AG20443 (cell line): ENCODE data around the gene EPN2.

ENCODE experiments used
- DNase-seq: peaks from one replicate; pipeline ENCODE4 v3.0.0; 2012; ENCODE audit warnings: low spot score, mixed read lengths

Gene EPN2

DNA sequence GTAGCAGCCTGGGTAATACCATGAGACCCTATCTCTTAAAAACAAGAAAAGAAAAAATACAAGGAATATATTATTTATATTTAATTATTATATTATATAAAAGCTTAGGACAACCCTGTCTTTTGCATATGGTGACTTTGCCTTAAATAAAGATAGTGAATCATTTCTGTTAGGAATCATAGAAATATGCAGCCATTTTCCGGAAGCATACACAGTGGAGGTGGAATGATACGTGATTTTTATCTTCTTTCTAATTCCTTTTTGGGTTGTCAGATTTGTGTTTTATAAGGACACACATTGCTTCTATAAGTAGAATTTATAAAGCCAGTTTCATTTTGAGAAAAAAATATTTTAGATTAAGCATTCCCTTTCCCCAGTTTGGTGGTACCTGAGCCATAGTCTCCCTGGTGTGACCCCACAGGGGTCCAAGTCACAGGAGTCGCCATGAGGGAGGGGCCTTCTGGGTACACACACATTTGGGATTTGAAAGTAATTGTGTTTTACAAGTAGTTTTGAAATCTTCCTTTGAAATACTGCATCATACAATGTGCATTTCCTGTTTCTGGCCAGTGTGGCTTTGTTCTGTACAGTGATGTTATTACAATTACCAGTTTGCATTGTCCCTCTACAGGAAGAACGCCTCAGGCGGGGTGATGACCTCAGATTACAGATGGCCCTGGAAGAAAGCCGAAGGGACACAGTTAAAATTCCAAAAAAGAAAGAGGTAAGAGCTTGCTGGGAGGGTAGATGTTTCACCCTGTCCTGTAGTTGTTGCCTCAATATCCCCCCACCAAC lies 74.5 kb downstream of the EPN2 start:
- peak; percentile 25 for DNase-seq

DNA sequence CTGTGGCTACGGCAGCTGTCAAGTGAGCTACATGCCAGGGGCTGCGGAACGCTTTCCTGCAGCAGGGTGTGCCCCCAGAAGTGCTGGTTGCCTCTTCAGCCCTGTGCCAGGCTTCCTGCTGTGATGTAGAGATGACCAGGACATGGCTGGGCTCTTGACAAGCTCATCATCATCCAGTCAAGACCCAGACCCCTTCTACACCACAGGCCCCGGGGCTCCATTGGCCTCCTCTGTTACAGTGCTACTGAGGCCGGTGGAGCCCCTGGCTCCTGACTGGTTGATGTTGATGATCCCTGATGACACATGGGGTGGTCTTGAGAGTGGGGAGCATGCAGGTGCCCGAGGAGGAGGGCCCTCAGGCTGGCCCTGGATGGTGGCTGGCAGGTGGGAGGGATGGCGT lies 75.2 kb downstream of the EPN2 start:
- no peak for DNase-seq

DNA sequence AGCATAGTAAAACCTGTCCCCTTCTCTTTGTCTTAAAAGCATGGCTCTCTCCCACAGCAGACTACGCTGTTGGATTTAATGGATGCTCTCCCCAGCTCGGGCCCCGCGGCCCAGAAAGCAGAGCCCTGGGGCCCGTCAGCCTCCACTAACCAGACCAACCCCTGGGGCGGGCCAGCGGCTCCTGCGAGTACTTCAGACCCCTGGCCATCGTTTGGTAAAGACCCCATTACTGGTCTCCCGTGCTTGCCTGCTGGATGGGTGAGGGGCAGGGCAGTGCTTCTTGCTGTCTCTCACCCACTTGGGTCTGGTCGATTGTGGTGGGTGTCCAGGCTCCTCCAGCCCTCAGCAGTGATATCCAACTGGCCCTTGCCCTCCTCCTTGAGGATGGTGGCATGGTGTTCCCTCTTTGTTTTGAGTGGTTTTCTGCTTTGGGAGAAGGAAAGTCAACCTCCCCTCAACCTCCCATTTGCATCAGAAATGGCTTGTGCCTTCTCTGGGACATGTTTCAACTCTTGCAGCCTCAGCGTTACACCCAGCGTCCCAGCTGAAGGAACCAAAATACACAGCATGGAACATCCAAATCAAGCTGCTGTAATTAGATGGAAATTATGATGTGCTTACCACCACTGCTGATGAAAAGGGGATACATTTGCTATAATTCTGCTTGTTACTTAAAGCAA lies 76.0 kb downstream of the EPN2 start:
- no peak for DNase-seq

DNA sequence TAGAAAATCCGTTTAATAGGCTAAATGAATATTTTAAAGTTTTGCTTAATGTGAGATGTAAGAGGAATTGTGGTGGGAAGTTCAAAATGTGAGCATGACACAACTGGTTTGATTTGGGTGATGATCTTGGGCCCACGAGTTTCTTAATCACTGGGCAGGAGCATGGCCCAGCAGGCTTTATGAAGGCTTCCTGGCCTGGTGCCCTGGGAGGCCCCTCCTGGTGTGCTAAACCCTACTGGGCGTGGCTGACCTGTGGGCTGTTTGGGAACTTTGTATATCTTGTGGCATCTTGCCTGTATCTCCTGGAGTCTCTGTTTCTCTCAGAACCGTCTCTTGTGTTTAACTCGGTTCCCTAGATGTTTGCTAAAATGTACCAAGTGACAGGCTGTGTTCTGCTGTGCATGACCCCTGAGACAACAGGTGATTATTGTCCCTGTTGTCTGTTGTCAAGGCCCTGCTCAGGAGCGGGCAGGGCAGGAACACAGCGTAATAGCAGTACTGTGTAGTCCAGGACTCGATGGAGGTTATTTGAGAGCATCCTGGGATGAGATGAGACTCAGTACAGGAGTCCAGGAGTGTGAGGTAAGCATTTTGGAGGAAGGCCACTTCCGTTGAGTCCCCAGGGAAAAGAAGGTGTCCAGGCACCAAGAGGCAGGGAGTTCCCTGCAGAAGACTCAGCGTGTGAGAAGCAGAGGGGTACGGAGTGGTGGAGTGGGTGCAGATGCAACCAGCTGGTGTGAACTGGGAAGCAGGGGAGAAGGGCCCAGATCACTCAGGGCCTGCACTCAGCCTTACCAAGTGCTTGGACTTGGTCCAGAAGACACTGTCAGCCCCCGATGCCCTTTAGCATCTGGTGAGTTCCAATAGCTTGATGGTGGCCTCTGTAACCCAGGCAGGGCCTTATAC lies 76.8 kb downstream of the EPN2 start:
- DNase-seq: no peak

DNA sequence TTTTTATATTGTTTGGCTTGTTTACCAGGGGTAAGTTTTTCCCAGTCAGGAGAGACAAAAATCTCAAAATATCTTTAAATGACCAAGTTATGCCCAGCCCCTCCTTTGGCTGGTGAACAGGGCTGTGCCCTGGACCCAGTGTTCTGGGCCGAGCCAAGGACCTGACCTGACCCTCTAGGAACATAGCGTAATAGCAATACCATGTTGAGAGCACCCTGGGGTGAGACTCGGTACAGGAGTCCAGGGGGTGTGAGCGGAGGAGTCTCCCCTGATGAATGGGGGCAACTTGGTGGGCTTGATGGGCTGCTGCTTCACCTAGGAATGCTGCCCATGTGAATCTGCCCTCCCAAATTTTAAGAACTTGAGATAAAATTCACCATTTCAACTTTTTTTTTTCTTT lies 77.9 kb downstream of the EPN2 start:
- DNase-seq: no peak

DNA sequence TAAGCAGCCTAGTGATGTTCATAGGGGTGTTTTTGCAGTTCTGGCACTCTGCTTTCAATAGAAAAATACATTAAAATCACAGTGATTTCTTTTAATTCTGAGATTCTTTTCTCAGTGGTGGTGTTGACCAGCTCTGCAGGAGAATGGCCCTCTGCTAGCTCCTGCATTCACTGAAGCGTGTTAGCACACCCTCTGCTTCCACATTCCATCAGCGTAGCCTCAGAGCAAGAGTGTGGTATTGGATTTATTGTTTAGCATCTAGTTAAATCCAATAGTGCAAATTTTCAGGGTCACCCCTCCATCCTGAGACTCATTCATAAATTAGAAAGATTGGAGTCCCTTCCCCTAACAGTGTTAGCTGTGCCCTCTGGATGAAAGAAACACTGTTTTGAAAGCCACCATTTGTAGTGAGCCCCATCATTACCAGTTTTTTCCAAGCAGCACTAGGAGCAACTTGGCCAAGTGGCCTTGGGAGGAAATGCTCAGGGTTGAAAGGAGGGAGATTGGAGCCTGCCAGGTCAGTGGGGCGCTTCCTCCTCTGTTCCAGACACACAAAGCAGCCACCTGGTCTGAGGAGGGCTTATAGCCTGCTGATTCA lies 79.7 kb downstream of the EPN2 start:
- no peak for DNase-seq

DNA sequence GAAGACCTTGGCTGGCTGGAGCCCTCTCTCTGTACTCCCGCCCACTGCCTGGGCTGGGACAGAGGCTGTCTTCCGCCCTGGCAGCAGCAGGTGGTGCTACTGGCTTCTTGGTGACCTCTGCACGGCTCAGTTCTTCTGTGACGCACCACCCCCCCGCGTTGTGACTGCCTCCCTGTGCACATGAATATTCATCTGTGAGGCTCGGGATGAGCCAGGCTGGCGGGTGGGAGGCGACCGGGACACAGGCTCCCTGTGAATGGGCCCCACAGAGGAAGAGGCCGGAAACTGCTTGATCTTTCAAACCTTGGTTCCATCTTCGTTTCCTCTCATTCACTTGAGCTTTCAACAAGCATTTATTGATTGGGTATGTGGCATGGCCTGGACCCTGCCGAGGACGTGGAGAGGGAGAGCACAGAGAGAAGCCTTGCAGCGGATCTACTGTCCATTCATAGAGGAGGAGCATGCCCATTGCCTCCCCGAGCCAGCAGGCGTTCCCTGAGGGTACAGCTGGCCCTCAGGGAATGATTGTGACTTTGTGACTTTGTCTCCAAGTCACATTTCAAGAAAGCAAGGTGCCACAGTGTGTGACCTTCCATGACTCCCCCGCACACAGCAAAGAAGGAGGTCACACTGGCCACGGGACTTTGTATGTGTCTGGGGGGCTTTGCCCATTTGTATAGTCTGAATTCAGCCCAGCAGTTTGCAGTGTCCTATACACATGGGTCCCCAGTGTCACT lies 80.4 kb downstream of the EPN2 start:
- peak; percentile 30 for DNase-seq

DNA sequence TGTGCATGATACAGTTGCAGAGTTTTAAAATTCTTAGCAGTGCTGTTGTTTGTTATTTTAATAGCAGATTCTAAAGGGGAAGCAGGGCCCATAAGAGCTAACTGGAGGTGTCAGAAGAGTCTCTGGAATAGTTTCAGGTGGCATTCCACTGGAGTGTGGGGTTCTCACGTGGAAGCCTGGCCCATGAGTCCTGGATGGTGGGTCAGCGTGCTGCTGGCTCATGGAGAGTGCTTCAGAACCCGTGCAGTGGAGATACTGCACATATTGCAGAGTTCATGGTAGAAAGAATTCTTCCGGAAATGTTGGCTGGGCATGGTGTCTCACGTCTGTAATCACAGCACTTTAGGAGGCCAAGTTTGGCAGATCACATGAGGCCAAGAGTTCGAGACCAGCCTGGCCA lies 81.4 kb downstream of the EPN2 start:
- no peak for DNase-seq

DNA sequence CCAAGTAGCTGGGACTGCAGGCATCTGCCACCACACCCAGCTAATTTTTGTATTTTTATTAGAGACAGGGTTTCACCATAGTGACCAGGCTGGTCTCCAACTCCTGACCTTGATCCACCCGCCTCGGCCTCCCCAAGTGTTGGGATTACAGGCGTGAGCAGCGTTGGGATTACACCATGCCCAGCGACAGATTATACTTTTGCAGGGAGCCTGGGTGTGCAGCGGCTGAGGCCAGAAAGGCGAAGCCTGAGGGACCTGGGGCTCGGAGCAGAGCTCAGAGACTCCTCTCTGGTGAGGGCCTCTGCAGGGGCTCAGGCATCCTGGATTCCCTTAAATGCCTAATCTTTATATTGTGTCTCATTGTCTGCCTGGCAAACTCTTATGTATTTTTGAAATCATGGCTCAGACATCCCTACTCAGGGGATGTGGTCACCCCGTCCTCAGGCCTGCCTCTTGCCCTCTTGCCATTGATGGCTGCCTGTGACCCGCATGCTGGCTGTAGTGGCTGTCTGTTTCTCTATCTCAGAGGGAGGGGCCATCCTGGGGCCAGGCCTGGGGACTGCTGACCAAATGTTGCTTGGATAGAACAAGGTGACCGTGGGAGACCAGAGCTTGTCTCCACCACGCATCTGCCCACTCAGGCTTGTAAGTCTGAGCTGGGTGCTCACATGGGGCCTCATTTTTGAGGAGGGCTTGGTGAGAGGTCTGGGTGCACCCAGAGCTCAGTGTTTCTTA lies 82.8 kb downstream of the EPN2 start:
- DNase-seq: no peak

DNA sequence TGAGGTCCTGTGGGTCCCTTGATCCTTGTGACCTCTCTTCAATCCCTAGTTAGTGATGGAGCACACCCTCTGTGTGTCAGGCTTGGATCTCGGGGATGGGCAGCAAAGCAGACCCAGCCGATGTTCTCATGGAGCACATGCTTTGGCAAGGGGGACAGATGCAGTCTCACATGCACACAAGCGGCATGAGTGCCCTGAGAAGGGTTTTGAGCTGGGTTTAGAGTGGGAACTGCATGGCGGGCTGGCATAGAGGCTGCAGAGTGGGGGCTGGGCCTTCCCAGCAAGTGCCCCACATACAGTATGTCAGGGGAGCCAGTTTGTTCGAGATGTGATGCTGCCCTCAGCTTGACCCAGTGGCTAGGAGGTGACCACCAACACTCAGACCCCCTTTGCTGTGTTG lies 83.7 kb downstream of the EPN2 start:
- no peak for DNase-seq

DNA sequence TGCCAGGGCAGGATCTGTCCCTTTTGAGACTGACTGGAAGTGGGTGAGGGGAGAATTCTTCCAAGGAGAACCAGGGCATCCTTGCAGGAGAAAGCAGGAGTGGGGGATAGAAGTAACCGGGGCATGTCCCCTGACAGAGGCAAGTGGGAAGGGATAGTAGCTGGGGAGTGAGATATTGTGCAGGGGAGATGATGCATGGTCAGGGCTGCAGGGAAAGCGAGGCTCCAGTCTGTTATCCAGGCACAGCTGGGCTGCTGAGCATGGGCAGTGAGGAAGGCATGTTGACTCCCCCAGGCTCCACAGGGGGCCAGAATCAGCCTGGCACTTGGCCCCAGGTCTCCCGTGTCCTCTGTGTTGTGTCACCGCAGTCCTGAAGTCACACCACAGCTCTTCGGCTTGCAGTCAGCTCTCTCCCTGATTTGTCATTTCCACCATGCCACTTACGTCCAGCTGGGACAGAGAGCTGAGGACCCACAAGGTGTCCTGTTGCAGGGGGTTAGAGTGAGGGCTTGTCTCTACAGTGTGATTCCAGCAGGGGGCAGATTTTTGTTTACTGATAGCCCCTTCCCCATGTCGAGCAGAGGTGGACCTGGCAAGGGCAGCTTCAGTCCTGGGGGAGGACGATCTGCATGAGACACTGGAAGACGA lies 84.4 kb downstream of the EPN2 start:
- DNase-seq: no peak

DNA sequence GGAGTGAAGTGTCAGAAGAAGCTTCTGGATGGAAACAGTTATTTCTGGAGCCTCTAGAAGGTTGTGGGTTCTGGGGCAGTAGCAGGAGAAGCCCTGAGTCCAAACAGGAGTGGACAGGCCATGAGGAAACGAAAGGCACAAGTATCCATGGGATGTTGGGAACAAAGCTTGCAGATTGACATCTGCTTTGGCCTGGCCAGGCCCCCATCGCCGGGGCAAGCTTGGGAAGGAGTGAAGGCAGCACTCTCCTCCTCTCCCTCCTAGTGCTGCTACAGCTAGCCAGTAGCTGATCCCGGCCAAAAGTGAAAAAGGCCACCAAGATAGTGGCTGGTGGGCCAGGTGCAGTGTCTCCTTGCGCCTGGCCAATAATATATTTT lies 85.0 kb downstream of the EPN2 start:
- DNase-seq: no peak

DNA sequence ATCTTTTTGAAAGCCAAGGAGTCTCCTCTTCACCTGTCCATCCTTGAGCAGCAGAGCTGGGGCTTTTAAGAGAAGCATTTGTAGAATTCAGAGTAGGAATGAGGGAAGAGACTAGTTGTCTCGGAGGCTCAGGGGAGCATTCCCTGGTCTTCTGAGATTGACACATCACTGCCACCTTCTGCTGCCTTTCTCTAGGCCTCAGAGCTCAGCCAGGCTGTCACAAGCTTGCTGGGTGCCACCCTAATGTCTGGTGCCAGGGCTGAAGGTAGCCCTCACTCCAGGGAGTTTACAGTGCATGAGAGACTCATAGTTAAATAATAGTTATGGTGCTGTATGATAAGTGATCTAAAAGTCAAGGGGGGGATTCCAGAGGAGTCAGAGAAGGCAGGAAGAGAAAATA lies 85.7 kb downstream of the EPN2 start:
- no peak for DNase-seq

DNA sequence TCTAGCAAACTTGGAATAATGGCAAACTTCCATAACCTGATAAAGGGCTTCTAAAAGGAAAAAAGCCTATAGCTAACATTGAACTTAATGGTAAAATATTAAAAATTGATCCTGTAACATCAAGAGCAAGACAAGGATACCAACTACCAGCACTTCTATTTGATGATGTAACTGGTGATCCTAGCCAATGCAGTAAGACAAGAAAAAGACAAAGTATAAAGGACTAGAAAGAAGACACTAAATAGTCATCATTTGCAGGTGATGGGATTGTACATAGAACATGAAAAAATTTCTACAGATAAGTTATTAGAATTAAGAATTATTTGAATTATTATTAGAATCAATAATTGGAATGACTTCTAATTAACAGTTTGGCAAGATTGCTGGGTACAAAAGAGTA lies 88.4 kb downstream of the EPN2 start:
- no peak for DNase-seq

DNA sequence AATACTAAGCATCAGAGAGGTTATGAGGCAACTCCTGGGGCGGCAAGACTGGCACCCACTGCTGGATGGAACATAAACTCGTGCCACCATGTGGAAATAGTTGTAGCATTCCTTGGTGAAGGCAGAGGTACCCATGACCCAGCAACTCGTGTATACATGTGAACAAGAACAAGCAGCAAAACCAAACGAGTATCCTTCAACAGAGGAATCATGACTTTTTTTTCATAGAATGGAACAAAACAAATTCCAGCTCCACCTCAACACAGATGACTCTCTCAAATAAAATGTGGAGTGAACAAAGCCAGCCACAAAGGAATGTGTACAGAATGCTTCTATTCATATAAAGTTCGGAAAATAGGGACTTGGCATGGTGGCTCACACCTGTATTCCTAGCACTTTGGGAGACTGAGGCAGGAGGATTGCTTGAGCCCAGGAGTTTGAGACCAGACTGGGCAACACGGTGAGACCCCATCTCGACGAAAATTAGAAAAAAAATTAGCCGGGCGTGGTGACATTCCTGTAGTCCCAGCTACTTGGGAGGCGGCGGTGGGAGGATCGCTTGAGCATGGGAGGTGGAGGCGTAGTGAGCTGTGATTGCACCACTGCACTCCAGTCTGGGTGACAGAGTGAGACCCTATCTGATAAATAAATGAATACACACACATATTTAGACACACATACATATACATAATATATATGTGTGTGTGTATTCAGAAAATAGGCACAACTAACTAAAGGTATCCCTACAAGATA lies 90.0 kb downstream of the EPN2 start:
- DNase-seq: peak; percentile 77

DNA sequence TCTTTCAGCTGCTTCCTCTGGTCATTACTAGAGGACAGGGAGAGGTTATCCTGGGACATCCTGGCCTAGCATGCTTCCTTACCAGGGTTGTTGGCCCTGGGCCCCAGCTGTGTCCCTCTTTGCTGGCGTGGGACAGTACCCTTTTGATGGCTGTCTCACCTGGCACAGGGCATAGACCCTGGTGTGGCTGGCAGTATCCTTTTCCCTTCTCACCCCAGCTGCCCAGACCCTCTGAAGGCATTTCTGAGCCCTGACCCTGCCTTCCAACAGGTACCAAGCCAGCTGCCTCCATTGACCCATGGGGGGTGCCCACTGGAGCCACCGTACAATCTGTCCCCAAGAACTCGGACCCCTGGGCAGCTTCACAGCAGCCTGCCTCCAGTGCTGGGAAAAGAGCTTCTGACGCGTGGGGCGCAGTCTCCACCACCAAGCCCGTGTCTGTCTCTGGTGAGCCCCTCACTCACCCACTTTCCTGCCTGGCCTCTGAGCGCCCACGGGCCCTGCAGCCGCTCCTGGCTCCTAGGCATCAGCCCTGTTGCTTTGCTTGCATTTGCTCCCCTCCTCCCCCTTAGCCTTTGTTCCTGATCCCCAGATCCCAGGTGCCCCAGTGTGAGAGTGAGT lies 91.4 kb downstream of the EPN2 start:
- no peak for DNase-seq

DNA sequence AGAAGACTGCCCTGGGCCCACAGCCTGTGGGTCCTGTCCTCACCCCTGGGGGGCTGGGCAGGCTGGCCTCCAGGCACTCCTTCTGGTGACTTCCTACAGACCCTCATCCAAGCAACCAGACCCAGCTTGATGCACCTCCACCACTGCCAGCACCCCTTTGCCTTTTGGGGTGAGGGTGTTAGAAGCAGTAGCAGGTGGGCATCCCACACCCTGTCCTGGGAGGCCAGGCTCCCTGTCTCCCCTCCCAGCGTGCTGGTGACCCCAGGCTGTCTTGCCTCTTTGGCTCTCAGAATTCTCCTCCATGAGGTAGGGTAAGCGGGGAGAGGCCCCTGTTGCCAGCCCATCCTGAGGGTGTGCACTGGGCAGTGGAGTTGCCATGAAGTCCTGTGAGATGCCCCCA lies 92.0 kb downstream of the EPN2 start:
- no peak for DNase-seq

DNA sequence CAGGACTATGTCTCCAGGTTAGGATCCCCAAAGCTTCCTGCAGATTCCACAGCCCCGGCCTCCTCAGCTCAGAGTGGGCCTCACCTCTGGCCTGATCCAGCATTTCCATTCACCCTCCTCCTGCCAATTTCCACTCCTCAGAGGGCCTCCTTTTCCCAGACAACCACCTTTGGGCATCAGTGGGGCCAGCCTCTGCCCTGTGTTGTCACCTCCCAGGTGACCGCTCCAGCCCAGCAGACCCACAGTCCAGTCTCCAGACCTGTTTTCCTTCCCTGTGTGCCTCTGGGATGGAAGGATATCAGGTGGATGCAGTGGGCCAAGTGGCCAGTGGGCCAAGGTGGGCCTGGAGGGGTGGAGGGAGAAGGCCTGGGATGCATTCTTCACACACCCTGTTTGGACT lies 92.7 kb downstream of the EPN2 start:
- DNase-seq: no peak

DNA sequence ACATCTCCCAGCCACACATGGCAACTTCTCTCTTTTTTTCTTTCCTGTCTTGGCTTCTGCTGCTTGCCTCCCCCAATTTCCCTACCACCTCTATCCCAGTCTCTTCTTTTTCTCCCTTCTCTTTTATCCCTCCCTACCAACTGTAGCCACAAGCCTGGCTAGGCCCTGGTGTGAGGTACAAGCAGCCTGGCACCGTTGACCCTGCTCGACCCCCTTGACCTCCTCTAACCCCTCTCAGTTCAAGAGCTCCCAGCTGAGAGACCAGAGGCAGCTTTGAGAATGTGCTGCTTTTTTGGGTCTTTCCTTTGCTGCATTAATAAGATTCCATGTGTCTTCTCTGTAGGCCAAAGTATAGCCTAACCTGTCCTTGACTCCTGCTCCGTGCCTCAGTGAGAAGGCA lies 93.1 kb downstream of the EPN2 start:
- no peak for DNase-seq
